DND-41 (cell line): ENCODE measurements around the gene SLC7A1.

ENCODE experiments used
- ATAC-seq: fragments of 200-7000 bp; cut with Tn5 transposase; 3 replicates; pipeline ENCODE4 v1.9.1; 2021; ENCODE audit warnings: low read depth; ENCODE audit not compliant: insufficient read depth
- DNase-seq: peaks from one replicate; pipeline ENCODE4 v3.0.0-alpha.2; 2020
- H2AFZ ChIP-seq: 2 replicates; pipeline ENCODE4 v1.6.0; 2012; ENCODE audit warnings: low read depth, low read length
- H3K27ac ChIP-seq: 2 replicates; pipeline ENCODE4 v1.5.1; 2012; ENCODE audit warnings: low read length, inconsistent platforms
- H3K27me3 ChIP-seq: fragments of 200-600 bp; sonication (generic); 2 replicates; pipeline ENCODE4 v1.6.0; 2012; ENCODE audit warnings: low read length, mild to moderate bottlenecking, inconsistent platforms; ENCODE audit not compliant: insufficient read depth, poor library complexity
- H3K36me3 ChIP-seq: 2 replicates; pipeline ENCODE4 v1.5.1; 2012; ENCODE audit warnings: low read length, inconsistent platforms; ENCODE audit not compliant: insufficient read depth
- H3K4me1 ChIP-seq: 2 replicates; pipeline ENCODE4 v1.5.1; 2012; ENCODE audit warnings: mild to moderate bottlenecking, low read length; ENCODE audit not compliant: insufficient read depth
- H3K4me2 ChIP-seq: 2 replicates; pipeline ENCODE4 v1.6.0; 2012; ENCODE audit warnings: mild to moderate bottlenecking, moderate library complexity, low read length, inconsistent platforms; ENCODE audit not compliant: insufficient read depth
- H3K4me3 ChIP-seq, 2 experiments: fragments of 200-600 bp in 1 of 2; shearing (Covaris generic) in 1 of 2; 2 replicates each; pipeline ENCODE4 v1.5.1; 2012 to 2016; ENCODE audit warnings: inconsistent platforms in 2 of 2, low read length in 2 of 2, mild to moderate bottlenecking in 2 of 2, low read depth in 1 of 2, moderate library complexity in 1 of 2
- H3K79me2 ChIP-seq: 2 replicates; pipeline ENCODE4 v1.6.0; 2012; ENCODE audit warnings: low read length, inconsistent platforms; ENCODE audit not compliant: insufficient read depth
- H3K9ac ChIP-seq: 2 replicates; pipeline ENCODE4 v1.6.0; 2012; ENCODE audit warnings: low read depth, mild to moderate bottlenecking, inconsistent platforms, low read length, moderate library complexity
- H3K9me3 ChIP-seq: 2 replicates; pipeline ENCODE4 v1.5.1; 2012; ENCODE audit warnings: low read length, moderate library complexity, mild to moderate bottlenecking, inconsistent platforms; ENCODE audit not compliant: insufficient read depth, severe bottlenecking
- H4K20me1 ChIP-seq: 2 replicates; pipeline ENCODE4 v1.6.0; 2012; ENCODE audit warnings: low read length; ENCODE audit not compliant: insufficient read depth
- CTCF ChIP-seq: IDR thresholded peaks from 2 replicates; pipeline ENCODE4 v1.5.1; 2012; ENCODE audit warnings: borderline replicate concordance, low read length, moderate library complexity, mild to moderate bottlenecking; ENCODE audit not compliant: poor library complexity, severe bottlenecking; ENCODE audit errors: extremely low read depth
- EZH2 ChIP-seq: IDR thresholded peaks from 3 replicates; pipeline ENCODE4 v1.6.1; 2012; ENCODE audit warnings: borderline replicate concordance, low read depth, mild to moderate bottlenecking, moderate library complexity, low read length, inconsistent platforms; ENCODE audit not compliant: severe bottlenecking

The SLC7A1 gene

GRCh38 chr13:29589967-29590366 lies 5.5 kb downstream of the SLC7A1 start:
- no peak for ATAC-seq
- Histone ChIP-seq H3K27ac (no peak overlapping the region), H3K9ac (0 out of 2 replicates have a peak overlapping the region, but pooled peaks have one; percentile 6), H3K4me1 (peaks cover 59% of the 10 kb centered on the region), H3K79me2 (peaks cover 100% of the 10 kb centered on the region), H3K27me3 (no peaks in the 10 kb centered on the region), H4K20me1 (peaks cover 92% of the 10 kb centered on the region), H3K9me3 (no peaks in the 10 kb centered on the region), H2AFZ (no peak overlapping the region), H3K36me3 (peaks cover 82% of the 10 kb centered on the region), H3K4me3 (no peak overlapping the region), H3K4me2 (peak overlapping the region; percentile 93; the same call in 1 of the 2 replicates)
- no peak for DNase-seq
- TF ChIP-seq EZH2 (no peak), CTCF (peak; percentile 35)

- no peak overlapping the region for H3K4me3 ChIP-seq
- H3K9me3 ChIP-seq = no peaks in the 10 kb centered on the region
- no peak for ATAC-seq
- H3K79me2 ChIP-seq = peaks cover 100% of the 10 kb centered on the region
- H4K20me1 ChIP-seq = peaks cover 97% of the 10 kb centered on the region
- no peaks in the 10 kb centered on the region for H3K27me3 ChIP-seq
- peak overlapping the region; percentile 93; the same call in 1 of the 2 replicates for H3K4me2 ChIP-seq
- no peak for DNase-seq
- H3K36me3 ChIP-seq = peaks cover 79% of the 10 kb centered on the region
- 0 out of 2 replicates have a peak overlapping the region, but pooled peaks have one; percentile 6 for H3K9ac ChIP-seq
- peaks cover 57% of the 10 kb centered on the region for H3K4me1 ChIP-seq
- H2AFZ ChIP-seq = no peak overlapping the region
- no peak for TF ChIP-seq CTCF
- TF ChIP-seq EZH2 = no peak
- no peak overlapping the region for H3K27ac ChIP-seq
Measured at GRCh38 chr13:29589234-29589633, 6.3 kb downstream of the SLC7A1 start.

- H3K27me3 ChIP-seq = no peaks in the 10 kb centered on the region
- H3K4me1 ChIP-seq = peaks cover 41% of the 10 kb centered on the region
- peaks cover 72% of the 10 kb centered on the region for H3K36me3 ChIP-seq
- H3K27ac ChIP-seq = no peak overlapping the region
- no peak overlapping the region; the same call in 1 of the 2 replicates for H3K4me2 ChIP-seq
- H3K9me3 ChIP-seq = no peaks in the 10 kb centered on the region
- TF ChIP-seq EZH2 = no peak
- TF ChIP-seq CTCF = no peak
- no peak overlapping the region for H2AFZ ChIP-seq
- H3K79me2 ChIP-seq = peaks cover 100% of the 10 kb centered on the region
- H4K20me1 ChIP-seq = peaks cover 100% of the 10 kb centered on the region
- peak; percentile 20; the same call in 1 of the 3 replicates for ATAC-seq
- no peak for DNase-seq
- H3K9ac ChIP-seq = no peak overlapping the region
- H3K4me3 ChIP-seq = no peak overlapping the region
Measured at GRCh38 chr13:29587645-29588044, 7.8 kb downstream of the SLC7A1 start.
